NCI-H226 (cell line): ENCODE data around the gene C20orf96.
"Not testable (repeated sequence)": the region's sequence is repeated elsewhere in the genome, so short reads cannot be mapped to it uniquely, and the experiment has no call there.

Source experiments
- DNase-seq: peaks from one replicate; pipeline ENCODE4 v3.0.0-alpha.2; 2015

The C20orf96 gene

GRCh38 chr20:226958-227357 lies 63.6 kb downstream of the C20orf96 start, which contains the start of gene DEFB129:
DEFB129 (plus strand) TSS chr20:227258; CDS start chr20:227289, 31 bp downstream.
- no peak for DNase-seq

DNA sequence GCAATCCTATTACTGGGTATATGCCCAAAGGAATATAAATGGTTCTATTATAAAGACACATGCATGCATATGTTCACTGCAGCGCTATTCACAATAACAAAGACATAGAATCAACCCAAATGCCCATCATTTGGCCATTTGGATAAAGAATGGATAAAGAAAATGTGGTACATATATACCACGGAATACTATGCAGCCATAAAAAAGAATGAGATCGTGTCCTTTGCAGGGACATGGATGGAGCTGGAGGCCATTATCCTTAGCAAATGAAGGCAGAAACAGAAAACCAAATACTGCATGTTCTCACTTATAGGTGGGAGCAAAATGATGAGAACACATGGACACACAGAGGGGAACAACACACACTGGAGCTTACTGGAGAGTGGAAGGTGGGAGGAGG lies 64.7 kb downstream of the C20orf96 start:
- DNase-seq, result not testable (repeated sequence)

DNA sequence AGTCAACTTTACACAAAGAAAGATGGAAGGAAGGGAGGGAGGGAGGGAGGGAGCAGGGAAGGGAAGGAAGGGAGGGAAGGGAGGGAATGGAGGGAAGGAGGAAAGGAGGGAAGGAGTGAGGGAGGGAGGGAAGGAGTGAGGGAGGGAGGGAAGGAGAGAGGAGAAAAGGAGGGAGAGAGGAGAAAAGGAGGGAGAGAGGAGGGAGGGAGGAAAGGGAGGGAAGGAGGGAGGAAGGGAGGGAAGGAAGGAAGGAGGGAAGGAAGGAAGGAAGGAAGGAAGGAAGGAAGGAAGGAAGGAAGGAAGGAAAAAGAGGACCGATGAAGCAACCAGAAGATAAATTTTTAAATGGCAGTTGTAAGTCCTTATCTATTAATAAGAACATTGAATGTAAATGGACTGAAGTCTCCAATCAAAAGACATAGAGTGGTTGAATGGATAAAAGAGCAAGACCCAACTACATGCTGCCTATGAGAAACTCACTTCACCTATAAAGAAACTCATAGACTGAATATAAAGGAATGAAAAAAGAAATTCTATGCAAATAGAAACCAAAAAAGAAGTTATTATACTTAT lies 69.2 kb downstream of the C20orf96 start:
- no peak for DNase-seq
